ENCODE measurements around the gene SLIT1. TPM values are rescaled to one million over a fixed set of nuclear protein-coding genes. Genes with fewer than 3 reads are reported as not detected.

SLIT1 gene
- polyA plus RNA-seq, 4 donors = 4.3 to 8.2 (median 6.5) TPM

DNA sequence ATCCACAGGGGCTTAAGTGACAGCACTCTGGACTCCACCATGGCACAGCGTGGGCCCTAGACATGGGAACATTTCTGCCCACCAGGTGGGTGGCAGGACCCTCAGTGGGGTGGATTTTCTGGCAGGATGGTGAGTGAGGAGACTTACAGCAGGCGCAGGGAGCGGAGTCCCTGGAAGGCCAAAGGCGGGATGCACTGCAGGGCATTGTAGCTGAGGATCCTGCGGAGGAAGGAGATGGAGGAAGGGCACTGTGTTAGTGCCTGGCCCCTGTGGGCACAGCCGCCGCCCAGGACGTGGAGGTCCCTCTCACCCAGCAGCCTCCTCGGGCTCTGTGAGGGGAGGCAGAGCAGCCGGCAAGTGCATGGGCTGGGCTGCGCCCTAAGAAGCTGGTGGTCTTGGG lies 154.3 kb downstream of the SLIT1 start:
- DNase-seq (ENCODE audit: low read depth in 4 of 4, low spot score in 3 of 4) = no peak

DNA sequence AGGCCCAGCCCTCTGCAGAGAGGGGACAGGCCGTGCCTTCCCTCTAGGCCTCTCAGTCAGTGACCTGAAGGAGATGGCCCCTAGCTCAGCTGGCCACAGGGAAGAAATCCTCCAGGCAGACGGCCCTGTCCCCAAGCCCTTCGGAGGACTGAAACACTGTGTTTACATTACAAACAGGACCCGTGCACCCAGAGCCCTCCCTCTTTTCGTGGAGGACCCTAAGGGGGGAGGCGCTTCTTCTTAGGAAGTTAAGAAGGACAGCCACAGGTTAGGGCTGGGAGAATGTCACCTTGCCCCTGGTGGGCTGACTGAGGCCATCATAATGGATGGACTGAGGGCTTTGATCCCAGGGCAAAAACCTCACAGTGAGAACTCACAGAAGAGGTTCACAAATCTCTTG lies 154.9 kb downstream of the SLIT1 start:
- no peak for DNase-seq (ENCODE audit: low read depth in 4 of 4, low spot score in 3 of 4)

DNA sequence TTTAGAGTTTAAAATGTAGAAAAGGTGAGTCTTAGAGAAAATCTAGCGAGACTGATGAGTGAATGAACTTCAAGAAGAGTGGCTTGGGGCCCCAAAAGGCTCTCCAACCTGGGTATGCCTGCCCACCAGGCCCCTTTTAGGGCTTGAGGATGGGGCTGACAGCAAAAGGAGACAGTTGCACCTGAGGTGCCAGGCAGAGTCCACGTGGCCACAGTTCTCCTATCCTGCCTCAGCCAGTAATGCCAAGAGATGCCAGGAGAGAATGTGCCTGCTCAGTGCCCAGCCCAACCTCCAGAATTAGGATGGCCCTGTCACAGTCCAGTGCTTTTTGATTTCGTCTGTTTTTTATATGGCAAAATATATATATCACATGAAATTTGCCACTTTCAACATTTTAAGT lies 156.5 kb downstream of the SLIT1 start:
- DNase-seq (ENCODE audit: low read depth in 4 of 4, low spot score in 3 of 4) = no peak

DNA sequence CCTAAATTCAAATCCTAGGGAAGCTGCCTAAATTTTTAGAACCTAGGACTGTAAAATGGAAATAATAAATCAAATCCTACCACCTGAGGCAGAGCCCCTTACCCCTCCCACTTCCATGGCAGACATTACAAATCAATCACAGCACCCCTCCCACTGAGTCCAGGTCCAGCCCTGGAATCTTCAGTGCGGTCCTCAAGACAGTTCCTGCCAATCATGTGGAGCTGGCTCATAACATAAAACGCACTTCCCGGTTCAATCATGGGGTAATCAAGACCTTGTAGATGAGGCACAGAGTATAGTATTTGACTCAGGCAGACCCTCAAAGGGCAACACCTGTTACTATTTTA lies 157.0 kb downstream of the SLIT1 start:
- no peak for DNase-seq (ENCODE audit: low read depth in 4 of 4, low spot score in 3 of 4)

DNA sequence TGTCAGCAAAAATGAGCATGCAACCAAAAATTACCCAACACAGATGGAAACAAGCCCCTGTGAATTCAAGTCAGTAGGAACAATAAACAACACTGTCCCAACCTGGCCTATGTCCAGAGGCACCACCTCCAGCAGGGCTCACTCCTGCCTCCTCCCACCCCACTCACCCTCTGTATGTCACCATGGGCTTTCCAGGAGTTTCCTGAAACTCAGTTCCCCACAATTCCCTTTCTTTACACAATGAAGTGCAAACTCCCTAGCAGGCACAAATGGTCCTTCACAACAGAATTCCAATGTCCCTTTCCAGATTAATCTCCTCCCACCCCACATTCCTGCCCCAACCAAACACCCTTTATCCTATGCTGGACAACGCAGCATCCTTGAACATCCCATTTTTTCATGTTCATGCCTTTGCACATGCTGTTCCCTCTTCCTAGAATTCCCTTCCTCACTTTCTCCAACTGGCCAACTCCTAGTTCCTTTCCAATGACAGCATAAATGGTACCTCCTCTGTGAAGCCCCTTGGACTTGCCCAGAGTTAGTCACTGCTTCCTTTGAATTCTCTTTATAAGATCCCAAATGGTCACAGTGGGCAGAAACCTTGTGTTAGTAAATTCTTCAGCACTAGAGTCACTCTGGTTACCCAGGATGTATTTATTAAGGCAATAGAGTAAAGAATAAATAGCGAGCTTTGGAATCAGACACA lies 157.5 kb downstream of the SLIT1 start:
- DNase-seq (ENCODE audit: low read depth in 4 of 4, low spot score in 3 of 4) = no peak

DNA sequence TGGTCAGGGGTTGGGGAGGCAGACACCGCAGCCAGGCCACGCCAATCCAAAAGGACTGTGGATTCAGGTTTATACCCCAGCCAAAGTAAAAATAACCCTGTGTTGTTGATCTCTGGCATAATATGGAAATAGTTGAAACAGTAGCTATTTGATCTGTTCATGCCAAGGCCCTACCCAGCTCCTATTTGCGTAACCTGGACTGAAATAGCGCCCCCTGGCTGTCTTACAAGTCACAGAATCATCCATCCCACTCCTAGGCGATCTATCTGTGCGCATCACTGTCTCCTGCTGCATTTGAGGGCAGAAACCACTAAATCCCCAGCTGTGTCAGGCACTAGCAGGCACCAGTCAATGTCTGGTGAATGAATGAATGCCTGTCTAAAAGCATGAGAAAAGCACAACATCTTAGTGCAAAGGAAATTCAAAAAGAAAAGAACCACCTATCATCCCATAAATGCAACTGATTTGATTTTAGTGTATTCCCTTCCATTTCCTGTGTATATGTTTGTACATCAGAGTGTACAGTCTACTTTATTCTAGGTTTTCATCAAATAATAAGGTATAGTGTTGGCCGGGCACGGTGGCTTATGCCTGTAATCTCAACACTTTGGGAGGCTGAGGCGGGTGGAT lies 160.0 kb downstream of the SLIT1 start:
- DNase-seq (ENCODE audit: low read depth in 4 of 4, low spot score in 3 of 4) = no peak

DNA sequence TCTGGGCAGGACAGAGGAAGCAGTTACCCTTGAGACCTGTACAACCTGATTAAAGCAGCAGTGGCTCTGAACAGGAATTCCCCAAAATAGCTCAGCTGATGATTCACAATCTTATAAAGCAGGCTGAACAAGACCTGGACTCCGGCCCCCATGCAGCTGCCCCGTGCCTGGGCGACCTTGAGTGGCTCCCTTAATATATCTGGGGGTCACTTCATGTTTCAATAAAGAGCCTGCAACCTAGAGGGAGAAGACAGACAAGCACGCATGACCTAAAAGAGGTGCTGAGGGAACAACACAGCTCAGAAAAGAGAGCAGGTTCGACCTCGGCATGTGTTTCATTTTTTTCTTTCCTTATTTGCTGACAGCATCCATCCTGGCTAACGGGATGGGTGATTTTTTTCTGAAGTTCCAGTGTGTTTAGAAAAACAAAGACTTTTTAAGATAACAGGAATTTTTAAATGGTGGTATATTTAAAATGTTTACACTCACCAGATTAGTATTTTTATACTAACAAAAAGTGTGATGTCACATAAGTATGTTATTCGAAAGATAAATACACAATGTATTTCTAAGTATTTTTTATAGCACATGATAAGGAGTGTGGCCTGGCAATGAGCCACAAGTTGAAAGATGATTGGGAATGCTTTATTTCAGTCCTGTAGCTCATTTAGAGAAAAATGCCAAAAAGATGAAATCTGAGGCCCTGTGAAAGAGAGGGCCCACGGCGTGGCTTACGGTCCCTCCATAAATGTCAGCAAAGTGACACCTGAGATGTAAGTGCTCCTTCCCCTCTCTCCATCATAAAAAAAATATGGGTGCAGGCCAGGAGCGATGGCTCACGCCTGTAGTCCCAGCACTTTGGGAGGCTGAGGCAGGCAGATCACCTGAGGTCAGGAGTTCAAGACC lies 161.3 kb downstream of the SLIT1 start:
- DNase-seq (ENCODE audit: low read depth in 4 of 4, low spot score in 3 of 4) = no peak

DNA sequence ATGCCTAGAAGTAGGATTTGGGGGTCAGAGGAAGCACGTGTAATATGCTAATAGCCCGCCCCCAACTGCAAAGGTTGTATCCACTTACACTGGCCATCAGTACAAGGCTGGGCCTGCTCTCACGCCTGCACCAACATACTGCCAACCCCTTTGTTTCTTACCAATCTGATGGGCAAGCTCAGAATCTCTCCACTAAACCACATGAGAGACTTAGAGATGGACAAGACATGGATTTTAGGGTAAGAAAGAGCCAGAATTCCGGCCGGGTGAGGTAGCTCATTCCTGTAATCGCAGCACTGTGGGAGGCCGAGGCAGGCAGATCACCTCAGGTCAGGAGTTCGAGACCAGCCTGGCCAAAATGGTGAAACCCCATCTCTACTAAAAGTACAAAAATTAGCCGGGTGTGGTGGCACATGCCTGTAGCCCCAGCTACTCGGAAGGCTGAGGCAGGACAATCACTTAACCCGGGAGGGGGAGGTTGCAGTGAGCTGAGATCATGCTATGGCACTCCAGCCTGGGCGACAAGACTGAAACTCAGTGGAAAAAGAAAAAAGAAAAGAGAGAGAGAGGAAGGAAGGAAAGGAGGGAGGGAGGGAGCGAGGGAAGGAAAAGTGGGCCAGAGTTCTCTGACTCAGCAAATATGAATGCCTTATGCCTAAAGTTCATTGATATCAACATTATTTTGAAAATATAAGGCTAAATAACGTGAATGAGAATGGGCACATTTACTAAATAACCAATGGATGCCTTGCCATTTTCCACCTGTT lies 162.2 kb downstream of the SLIT1 start:
- no peak for DNase-seq (ENCODE audit: low read depth in 4 of 4, low spot score in 3 of 4)

DNA sequence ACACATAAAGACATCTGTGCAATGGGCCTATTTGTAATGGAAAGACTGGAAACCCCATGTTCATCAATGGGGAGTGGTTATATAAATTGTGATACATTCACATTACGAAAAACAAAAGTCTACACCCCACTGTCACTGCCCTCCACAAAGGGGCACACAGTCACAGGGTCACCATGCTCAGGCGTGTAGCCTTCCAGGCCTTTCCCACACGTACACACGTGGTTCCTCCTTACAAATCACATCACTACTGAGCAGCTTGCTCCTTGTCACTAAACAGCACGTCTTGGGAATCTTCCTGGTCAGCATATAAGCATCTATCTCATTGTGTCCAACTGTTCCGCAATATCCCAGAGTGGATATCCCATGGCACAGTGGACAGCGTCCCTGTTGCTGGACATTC lies 163.1 kb downstream of the SLIT1 start:
- DNase-seq (ENCODE audit: low read depth in 4 of 4, low spot score in 3 of 4) = no peak

DNA sequence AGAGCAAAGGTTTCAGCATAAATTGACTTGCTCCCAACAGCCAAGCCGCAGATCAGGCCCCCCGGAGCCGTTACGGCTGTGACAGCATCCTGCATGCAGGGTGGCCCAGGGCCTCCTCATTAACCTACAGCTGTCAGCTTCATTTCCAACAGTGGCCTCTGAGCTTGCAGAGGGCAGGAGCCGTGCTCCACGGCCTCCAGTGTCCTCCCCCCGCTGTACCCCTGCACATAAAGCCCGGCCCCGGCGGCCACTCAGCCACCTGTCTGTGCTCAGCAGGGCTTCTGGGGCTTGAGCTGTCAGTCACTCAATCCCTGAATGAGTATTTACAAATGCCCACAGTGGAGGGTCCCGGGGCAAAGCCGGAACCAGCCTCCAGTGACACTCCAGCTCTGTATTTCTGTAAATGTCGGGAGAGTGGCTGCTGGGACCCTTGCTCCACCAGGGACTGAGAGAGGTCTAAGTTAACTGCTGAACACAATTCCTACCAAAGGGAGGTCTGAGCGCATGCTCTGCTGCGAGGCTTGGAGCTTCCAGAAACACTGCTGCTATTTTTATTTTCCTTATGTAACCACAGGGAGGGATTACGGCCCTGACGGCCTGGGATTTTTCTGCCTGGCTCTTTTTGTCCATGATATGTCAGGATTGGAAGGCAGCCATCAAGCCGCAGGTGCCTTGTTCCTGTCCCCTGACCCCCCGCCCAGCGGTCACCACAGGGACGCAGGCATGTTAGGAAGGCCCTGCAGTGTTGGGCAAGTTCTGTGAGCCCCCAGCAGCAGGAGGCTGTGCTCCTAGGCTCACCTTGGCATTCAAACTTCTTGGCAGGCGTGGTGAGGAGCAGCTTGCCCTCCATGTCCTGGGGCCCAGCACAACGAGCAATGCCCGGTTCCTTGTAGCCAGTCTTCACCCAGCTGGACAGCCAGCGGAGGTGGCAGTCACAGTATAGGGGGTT lies 165.0 kb downstream of the SLIT1 start:
- DNase-seq (ENCODE audit: low read depth in 4 of 4, low spot score in 3 of 4) = no peak

DNA sequence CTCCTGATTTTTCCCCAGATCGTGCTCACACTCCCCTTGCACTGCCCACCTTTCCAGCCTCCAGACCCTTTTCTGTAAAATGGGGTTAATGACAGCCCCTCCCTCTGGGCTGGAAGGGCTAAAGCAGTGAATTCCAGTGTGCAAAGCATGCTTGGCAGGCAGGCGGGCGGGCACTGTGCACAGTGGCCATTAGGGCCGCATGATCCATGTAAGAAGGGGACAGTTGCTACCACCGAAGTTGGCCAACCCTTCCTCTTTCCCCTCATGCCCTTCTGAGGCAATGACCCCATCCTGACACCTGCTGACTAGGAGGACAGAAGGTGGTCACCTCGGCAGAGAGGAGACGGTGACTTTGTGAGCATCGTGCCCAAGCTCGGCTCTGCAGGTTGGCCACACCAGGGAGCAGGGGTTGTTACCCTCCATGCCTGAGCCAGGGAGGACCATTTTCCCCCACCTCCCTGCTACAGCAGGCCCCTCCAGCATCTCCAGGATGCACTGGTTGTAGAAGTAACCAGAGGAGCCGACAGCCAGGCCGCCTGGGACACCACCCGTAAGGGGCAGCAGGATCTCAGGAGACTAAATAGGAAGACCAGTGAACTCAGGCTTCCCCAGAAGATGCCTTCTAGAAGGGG lies 166.4 kb downstream of the SLIT1 start:
- DNase-seq (ENCODE audit: low read depth in 4 of 4, low spot score in 3 of 4) = no peak

DNA sequence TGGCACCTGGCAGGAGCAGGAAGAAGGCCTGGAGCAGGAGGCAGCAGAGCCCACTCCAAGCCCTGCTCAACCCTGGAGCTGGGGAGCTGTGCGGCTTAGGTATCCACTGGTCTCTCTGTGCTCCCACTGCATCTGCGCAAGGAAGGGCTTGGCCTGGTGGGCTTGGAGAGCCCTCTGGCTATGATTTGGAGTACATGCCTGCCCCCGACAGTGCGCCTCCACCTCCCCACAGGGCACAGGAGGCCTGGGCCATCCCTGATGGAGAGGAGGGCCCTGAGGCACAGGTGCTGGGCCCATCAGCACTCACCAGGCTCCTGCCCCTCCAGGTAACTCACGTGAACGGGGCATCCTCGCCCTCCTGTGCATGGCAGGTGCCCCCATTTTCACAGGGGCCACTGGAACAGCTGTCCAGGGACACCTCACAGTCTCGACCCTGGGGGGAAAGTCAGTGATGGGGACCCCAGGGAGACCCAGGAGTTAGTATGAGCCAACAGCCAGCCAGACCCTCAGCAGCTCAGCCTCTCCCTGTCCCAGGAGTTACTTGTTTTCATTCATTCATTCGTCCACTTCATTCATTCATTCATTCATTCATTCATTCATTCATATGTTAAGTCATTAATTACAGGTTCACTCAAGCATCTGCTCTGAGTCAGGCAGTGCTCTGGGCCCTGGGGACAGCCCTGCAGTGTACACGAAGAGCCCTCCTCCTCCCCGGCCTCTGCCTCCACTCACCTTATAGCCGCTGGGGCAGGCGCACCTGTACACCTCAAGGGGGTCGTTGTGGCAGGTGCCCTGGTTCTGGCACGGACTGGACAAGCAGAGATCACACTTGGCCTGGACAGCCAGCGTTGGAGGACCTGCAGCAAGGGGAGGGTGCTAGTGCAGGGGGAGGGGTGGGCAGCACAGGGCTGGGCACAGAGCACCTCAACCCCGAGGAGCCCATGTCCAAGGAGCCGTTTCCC lies 167.2 kb downstream of the SLIT1 start:
- DNase-seq (ENCODE audit: low read depth in 4 of 4, low spot score in 3 of 4) = no peak

DNA sequence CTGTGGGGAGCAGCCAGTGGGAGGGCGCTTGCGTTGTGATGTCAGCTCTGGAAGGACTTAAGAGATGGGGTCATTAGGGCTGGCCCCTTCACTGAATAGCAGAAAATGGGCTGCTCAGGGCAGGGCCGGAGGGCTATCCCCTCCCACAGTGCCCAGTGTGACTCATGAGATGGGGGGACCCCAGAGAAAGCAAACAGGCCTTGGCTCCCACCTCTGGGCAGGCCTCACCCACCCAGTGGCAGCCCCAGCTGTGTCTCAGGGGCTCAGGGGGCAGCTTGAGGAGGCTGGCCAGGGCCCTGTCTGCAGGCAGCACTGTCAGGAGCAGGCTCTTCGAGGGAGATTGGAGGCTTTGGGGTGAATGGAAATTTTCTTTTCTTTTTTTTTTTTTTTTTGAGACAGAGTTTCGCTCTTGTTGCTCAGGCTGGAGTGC lies 168.3 kb downstream of the SLIT1 start:
- DNase-seq (ENCODE audit: low read depth in 4 of 4, low spot score in 3 of 4) = no peak

DNA sequence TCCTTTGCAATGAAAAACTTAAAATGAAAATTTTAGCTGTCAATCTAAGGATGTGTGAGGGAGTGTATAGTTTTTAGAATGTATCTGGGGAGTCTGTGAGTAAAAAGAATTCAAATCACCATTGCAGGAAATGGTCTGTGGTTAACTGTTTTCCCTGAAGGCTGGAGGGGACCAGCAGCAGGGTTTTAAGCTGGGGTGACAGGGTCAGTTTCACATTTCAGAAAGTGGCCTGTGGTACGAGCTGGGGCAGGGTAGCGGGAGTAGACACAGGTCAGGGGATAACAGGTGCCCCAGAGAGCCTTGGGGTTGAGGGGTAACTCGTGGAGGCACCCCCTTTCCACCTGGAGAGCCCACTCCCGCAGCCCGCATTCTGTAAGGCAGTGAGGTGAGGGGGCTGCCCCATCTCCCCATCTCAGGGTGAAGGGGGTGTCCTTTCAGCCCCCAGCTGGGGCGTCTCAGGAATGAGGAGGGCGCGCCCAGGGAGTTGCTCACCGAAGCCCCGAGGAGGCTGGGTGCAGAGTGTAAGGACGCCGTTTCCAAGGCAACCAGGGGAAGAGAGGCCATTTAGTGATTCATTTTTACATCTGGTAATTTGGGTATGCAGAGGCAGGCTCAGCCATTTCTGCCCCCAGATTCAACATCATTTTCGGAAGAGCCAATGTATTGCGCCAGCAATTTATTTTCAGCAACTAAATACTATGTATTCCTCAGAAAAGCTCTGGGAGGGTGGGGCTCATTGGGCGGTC lies 168.9 kb downstream of the SLIT1 start:
- DNase-seq (ENCODE audit: low read depth in 4 of 4, low spot score in 3 of 4) = no peak

DNA sequence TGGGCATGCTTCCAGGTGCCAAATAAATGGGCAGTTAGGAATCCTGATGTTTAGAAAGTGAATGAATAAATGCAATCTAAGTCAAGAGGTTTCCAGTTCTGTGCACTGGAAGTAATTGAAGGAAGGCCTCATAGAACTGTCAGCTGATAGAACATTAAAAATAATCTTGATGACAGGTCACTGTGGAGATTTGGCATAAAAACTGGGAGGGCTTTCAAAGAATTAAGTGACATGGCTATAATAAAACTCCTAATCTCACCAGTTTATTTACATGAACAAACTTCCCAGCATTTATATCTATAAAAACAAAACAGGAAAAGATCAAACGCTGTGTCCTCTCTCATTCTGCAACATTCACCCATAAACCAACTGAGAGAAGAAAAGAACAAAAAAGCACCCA lies 170.5 kb downstream of the SLIT1 start:
- DNase-seq (ENCODE audit: low read depth in 4 of 4, low spot score in 3 of 4) = no peak

DNA sequence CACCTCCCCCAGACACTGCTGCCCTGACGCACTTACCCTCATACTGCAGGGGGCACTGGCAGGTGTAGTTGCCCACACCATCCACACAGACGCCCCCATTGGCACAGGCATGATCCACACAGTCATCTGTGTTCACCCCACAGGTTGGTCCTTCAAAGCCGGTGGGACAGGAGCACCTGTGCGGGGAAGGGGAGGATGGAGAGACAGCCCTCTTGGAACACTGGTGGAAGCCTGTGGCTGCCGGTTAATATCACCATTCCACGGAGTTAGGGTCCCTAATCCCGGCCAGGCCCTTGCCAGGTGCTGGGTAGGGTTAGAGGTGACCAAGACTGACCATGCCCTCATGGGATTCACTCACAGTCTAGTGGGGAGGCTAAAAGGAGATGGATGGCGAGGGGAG lies 171.8 kb downstream of the SLIT1 start:
- no peak for DNase-seq (ENCODE audit: low read depth in 4 of 4, low spot score in 3 of 4)

DNA sequence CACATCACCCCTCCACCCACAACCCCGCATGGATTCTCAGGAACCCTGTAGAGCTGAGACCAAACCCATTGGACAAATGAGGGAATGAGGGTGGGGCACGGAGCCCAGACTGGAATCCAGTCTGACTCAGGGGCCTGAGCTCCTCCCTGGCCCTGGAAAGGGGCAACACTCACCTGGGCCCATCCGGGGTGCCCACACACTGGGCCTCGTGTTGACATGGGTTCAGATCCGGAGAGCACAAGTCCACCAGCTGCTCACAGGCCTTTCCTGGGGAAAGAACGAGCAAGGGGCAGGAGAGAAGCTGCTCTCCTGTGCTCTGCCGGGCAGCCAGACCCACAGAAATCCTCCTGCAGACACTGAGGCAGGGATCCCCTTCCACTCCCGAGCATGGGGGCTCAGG lies 172.2 kb downstream of the SLIT1 start:
- no peak for DNase-seq (ENCODE audit: low read depth in 4 of 4, low spot score in 3 of 4)

DNA sequence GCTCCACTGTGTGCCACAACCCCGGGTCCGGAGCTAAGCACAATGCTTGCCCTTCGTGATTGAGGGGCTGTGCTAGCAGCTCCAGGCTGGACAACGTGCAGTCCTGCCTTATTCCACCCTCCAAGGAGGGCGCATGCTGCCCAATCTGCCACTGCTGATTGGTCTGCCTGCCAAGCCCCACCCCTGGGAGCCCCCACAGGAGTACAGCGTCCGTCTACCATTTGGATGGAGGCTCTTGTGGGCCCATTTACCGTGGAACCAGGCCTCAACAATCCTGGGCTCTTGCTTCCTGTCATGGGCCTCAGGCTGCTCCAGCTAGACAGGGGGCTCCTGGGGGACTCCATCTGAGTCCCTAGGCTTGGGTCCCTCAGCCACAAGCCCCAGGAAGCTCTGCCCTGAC lies 173.3 kb downstream of the SLIT1 start:
- no peak for DNase-seq (ENCODE audit: low read depth in 4 of 4, low spot score in 3 of 4)
